ENCODE data around the gene RHOB.
"Not testable (repeated sequence)": the region's sequence is repeated elsewhere in the genome, so short reads cannot be mapped to it uniquely, and the experiment has no call there.

Gene RHOB

DNA sequence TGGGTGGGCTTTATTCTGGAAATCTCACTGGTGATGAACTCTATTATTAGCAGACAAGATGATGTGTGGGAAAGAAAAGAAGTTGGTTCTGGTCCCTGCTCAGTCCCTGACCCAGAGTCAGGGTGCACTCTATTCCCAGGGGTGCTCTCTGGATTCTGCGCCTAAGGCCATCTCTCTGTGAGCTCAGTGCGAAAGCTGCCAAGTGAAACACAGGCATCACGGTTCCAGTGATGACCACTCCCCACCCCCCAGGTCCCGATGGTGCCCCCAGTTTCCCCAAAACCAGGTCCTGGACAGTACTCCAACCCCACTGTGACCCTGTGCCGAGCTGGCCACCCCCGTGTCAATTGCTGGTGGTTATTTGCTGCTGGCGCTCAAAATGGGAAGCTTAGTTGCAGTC lies 30.1 kb downstream of the RHOB start:
- DNase-seq, result no peak

- DNase-seq, result no peak
These were observed 32.1 kb downstream of the RHOB start for GRCh38 chr2:20478961-20479360.

DNA sequence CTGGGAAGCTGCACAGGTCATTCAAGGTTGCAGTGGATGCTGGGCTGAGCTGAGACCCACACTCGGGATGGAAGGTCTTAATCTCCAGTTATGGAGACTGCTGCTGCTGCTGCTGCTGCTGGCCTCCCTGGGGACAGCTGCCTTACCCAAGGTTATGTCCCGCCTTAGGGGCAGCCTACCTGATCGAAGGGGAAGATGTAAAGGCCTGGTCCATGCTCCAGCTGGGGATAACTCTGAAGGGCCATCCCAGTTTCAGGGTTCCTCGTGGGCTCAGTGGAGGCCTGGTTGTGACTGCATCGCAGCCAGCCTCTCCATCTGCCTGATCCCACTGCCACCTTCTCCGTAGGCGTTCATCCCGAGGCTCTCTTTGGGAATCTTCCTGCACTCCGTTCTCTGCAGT lies 33.0 kb downstream of the RHOB start:
- DNase-seq, result no peak

- no peak for DNase-seq
These were observed 34.0 kb downstream of the RHOB start for GRCh38 chr2:20480913-20481312.

DNA sequence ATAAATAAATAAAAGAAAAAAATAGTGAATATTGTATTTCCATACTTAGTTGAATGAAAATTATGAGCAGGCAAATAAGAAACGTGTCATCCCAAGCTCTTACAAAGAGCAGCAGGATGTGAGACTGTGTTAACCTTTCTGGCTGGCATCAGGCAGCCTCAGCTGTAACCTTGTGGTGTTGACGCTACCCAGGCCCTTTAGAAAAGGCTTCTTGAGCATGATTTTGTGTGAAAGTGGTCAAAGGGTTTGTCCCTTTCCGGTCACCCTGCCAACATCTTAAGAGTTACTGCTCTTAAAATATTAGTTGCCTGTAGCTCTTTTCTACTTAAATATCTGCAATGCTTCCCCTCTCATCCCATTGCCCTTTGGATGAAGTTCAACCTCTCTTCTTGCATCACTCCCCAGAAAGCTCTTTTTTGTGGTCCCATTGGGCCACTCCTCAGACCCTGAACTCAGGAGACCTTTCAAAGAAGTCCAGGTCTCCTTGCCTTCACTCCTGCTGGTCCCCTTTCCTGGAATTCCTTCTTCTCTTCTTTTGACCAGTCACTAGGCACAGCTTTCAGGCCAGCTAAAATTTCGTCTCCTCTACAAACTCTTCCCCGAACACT lies 35.0 kb downstream of the RHOB start:
- DNase-seq, result no peak

DNA sequence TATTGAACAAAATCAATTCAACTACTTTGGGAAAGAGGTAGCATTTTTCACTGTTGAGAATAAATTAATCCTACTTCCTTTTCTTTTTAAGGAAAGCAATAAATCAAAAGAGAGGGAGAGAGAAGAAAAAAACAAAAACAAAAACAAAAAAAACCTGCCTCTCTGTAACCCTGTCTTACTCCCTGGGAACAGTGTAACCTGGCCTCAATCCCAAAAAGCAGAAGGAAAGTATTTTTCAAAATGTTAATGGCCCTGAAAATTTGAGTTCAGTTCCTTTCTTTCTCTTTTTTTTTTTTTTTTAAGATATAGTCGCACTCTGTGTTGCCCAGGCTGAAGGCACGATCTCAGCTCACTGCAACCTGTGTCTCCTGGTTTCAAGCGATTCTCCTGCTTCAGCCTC lies 35.9 kb downstream of the RHOB start:
- DNase-seq, result no peak

DNA sequence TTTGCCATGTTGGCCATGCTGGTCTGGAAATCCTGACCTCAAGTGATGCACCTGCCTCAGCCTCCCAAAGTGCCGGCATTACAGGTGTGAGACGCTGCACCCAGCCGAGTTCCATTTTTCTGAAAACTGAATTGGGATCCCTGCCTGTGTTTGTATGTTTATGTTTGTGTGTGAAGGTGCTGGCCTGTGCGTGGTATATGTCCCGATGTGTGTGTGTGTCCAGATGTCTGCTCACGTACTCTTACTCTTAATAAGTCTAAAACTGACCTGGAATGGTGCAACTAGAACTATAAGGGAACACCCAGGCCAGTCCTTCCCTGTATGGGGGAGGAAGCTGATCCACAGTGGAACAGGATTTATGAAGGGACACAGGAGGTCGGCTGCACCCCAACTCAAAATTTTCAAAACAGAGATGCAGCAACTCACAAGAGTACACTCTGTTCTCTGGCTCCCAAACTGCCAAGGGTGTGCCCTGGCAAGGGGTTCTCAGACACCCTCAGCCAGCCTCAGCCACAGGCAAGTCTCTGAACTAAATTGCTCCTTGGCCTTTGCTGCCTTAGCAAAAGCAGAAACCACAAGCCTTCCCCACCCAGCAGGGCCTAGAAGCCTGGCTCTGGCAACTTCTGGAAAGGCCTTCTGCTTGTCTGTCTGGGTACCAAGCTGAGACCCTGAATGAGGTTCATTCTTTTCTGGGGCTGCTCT lies 36.5 kb downstream of the RHOB start:
- DNase-seq, result no peak

DNA sequence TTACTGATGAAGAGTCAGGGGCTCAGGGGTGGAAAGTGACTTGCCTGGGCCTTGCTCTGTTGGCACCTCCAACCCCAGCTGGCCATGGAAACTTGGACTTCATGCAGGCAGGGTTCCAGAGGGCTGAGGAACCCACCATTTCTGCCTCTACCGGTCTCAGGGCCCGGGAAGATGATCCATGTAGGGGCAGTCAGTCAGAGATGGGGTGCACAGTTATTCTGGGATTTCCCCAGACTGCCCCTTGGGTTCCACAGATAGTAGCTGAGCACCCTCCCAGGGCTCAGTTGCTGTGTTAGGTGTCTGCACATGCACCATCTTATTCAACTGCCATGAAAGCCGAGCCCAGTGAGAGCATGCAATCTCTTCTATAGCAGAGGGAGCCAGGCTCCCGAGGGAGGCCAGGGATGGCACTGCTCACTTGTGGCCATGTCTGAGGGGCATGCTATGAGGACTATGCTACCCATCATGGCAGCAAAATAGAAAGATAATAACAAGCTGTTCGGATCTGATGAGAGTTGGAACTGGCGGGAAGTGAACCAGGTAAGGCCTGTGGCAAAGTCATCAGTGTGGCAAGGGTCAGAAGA lies 37.3 kb downstream of the RHOB start:
- no peak for DNase-seq

GRCh38 chr2:20484810-20485611 lies 38.1 kb downstream of the RHOB start:
- no peak for DNase-seq

- no peak for DNase-seq
These were observed 38.9 kb downstream of the RHOB start for GRCh38 chr2:20485612-20486388.

- DNase-seq, result no peak
These were observed 39.7 kb downstream of the RHOB start for GRCh38 chr2:20486571-20486970.

GRCh38 chr2:20487030-20487391 lies 40.1 kb downstream of the RHOB start:
- DNase-seq, result no peak

DNA sequence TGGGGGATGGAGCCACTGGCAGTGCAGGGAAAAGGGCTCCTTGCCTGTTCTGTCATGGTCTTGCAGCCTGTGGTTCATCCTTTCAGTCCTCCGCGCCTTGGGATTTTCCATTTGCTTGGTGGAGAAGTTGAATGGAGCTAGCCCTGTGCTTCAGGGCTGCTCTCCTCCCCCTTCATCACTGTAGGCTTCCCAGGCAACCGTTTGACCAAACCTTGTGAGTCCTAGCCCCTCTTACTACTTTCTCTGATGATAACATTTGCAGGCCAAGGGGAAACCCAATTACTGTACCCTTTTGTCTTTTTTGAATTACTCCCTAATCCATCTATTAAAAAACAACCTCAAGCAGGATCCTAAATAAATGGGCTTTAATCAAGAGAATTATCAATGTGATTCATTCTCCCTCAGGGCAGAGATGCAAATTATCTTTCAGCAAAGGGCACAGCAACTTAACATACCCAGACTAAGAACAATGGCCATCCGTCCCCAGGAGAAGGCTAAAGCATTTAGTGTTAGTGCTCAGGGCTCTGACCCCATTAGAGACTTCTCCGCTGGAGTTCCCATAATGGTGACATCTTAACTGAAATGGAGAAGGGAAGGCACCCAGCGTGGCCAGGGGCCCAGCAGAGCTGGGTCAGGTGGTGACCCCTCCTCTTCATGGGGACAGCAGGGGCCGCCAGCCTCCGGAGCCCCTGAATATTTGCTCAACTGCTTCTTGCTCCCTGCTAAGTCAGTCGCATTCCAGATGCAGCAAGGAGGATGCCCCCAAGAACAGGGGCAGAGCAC lies 40.7 kb downstream of the RHOB start:
- no peak for DNase-seq

- DNase-seq, result no peak
These were observed 41.3 kb downstream of the RHOB start for GRCh38 chr2:20488201-20488641.

DNA sequence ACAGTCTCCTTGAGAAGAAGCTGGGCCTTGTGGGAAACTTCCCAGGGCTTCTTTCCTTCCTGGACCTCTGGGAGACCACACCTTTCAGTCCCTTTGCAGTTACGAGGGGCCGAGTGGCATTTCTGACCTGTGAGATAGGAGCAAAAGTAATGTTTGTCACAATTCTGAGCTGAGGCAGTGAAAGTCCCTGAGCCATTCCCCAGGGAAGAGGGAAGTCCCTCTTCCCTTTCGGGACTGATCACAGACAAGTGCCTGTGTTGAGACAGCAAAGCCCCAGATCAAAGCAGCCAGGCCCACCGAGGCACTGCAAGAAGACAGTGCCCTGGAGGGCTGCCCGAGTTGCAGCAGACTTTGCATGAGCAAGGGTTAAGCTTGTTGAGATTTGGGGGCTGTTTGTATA lies 41.9 kb downstream of the RHOB start:
- no peak for DNase-seq

DNA sequence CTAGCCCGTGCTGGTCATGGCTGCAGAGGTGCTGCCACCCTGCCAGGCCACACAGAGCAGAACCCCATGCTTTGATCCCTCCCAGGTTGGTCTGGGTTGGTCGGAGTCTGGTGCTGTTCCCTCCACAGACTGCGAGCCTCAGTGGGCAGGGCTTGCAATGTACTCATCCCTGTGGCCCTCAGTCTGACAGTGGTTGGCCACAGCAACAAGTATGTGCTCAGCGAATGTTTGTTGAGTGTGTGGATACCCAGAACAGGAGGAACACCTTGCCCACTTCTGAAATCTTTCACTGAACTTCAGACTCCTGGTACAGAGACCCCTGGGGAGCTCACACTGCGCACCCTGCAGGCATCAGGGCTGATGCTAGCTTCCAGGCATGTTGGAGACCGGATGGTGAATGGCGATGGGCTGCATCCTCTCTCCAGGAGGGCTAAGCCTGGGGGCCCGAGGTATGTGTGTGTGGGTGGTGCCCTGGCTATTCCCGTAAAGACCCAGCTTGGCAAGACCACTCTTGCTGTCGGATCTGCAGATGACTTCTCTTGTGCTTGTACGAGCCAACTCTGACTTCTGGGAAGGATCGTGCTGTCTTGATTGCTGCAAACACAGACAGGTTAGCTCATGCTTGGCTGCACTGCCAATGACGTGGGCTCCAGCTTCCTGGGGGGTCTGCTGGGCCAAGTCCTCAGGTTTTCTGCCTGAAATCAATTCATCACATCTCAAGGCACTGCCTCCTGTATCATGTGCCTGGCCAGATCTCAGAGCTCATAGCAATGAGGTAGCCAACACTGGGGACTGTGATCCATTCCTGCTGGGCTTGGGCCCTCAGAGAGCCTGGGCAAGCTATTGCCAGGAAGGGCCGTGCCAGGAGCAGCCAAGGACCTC lies 43.7 kb downstream of the RHOB start:
- DNase-seq, result no peak

DNA sequence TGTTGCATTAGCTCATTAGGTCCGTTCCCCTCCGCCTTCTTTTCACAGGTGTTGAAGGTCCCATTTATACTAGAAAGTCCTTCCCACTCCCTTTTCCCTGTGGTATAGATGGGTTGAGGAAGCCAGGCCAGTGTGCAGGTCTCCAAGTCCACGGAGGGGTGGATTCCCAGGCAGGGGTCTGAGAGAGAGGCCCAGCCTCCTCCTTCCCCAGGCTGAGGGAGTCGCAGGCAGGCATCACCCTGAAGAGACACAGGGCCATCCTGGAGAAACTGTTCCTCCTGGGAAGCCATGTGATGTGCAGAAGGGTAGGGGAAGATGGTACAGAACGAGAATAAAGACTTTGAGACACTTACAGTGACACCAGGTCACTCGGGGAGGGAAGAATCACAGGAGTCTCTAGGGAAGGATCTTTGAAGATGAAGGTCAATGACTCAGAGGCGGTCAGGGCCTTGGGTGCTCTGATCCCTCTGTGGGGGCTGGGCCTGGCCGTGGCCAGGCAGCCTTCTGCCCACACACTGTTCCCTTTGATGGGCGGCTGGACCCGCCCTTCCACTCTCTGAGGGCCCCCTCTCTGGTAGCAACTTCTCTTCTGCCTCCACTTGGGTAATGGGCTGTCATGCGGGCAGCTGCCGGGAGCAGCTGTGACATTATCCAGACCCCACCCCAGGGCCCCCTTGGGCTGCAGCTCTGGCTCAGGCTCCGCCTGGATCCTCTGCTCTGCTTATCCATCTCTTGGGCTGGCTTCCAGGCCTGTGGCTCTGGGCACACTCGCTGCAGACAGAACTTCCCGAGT lies 45.1 kb downstream of the RHOB start:
- no peak for DNase-seq

GRCh38 chr2:20493095-20493494 lies 46.2 kb downstream of the RHOB start:
- not testable (repeated sequence) for DNase-seq

DNA sequence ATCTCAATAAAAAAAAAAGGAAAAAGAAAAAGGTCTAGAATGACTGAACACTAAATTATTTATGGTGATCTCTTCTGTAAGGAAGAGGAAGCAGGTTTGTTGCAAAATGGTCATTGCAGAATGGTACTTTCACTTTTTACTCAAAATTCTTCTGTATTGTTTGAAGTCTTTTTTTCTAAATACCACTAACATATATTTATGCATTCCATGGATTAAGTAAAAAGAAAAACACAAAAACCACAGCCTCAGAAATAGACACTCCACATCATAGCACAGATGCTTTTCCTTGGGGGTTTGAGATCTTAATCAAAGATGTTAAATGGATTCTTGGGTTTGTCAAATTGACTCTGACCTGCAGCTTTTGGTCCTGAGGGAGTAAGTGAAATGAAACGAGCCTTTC lies 47.4 kb downstream of the RHOB start:
- no peak for DNase-seq

Measured in activated CD4-positive, alpha-beta T cell treated with anti-CD3 and anti-CD28 coated beads, Interleukin-2, amount 50 U/mL, for 16 hours (primary cell).